CD1c-positive myeloid dendritic cell (primary cell): ENCODE results near the gene COX10.
"Not testable (repeated sequence)": the region's sequence is repeated elsewhere in the genome, so short reads cannot be mapped to it uniquely, and the experiment has no call there.

ENCODE experiments used
- DNase-seq: peaks from one replicate; pipeline ENCODE4 v3.0.0-alpha.2; 2016; ENCODE audit errors: extremely low spot score

Gene COX10

GRCh38 chr17:14204546-14204945, 135.2 kb downstream of the COX10 start:
- DNase-seq = no peak

- DNase-seq = no peak
Measured at GRCh38 chr17:14205380-14205779, 136.1 kb downstream of the COX10 start.

GRCh38 chr17:14205992-14206461, 136.7 kb downstream of the COX10 start:
- DNase-seq = no peak

GRCh38 chr17:14206891-14207290, 137.6 kb downstream of the COX10 start:
- DNase-seq = no peak

GRCh38 chr17:14207791-14208190, 138.5 kb downstream of the COX10 start:
- DNase-seq = no peak

GRCh38 chr17:14209215-14209614, 139.9 kb downstream of the COX10 start:
- DNase-seq = no peak

GRCh38 chr17:14211246-14211645, 141.9 kb downstream of the COX10 start:
- no peak for DNase-seq

GRCh38 chr17:14211801-14212200, 142.5 kb downstream of the COX10 start:
- peak; percentile 59 for DNase-seq

- DNase-seq = no peak
Measured at GRCh38 chr17:14212401-14212800, 143.1 kb downstream of the COX10 start.

- DNase-seq = peak; percentile 23
Measured at GRCh38 chr17:14214271-14214670, 145.0 kb downstream of the COX10 start.

- DNase-seq = no peak
Measured at GRCh38 chr17:14222611-14223010, 153.3 kb downstream of the COX10 start.

- no peak for DNase-seq
Measured at GRCh38 chr17:14225254-14225980, 156.1 kb downstream of the COX10 start.

- no peak for DNase-seq
Measured at GRCh38 chr17:14227052-14227451, 157.7 kb downstream of the COX10 start.

- DNase-seq = no peak
Measured at GRCh38 chr17:14228903-14229302, 159.6 kb downstream of the COX10 start.

- not testable (repeated sequence) for DNase-seq
Measured at GRCh38 chr17:14231187-14231586, 161.9 kb downstream of the COX10 start.

GRCh38 chr17:14235047-14235446, 165.7 kb downstream of the COX10 start:
- not testable (repeated sequence) for DNase-seq

GRCh38 chr17:14236032-14236431, 166.7 kb downstream of the COX10 start:
- not testable (repeated sequence) for DNase-seq

GRCh38 chr17:14236762-14237161, 167.5 kb downstream of the COX10 start, which contains the start of gene CDRT15:
Gene CDRT15, minus strand, starts transcription at chr17:14236862. Its CDS starts 29 bp downstream, at chr17:14236833.
- DNase-seq = not testable (repeated sequence)

GRCh38 chr17:14239271-14239670, 170.0 kb downstream of the COX10 start:
- DNase-seq = not testable (repeated sequence)

- DNase-seq = no peak
Measured at GRCh38 chr17:14245002-14245401, 175.7 kb downstream of the COX10 start.

- no peak for DNase-seq
Measured at GRCh38 chr17:14245629-14246028, 176.3 kb downstream of the COX10 start.
